A549 (cell line): ENCODE measurements around the gene ELL2. TPM values are rescaled to one million over a fixed set of nuclear protein-coding genes. Genes with fewer than 3 reads are reported as not detected.

ENCODE experiments used
- ATAC-seq, 2 experiments: fragments of 200-7000 bp in 1 of 2; fragments of >200 bp in 1 of 2; cut with Nextera tagmentation in 1 of 2; cut with Tn5 transposase in 1 of 2; 3 replicates each; pipeline versions ENCODE4 v1.8.0 to v1.9.1; 2018 to 2020; ENCODE audit warnings: mild to moderate bottlenecking in 1 of 2, moderate library complexity in 1 of 2
- CTCF ChIA-PET: fragments of 300-600 bp; sonication (Branson Sonifier 250); formaldehyde crosslinking; extraction: SDS; loops from one replicate; lab custom pipeline; 2021; ENCODE audit warnings: antibody characterized with exemption, inconsistent platforms; lab: Yijun Ruan, JAX
- POLR2A ChIA-PET: fragments of 350-600 bp; formaldehyde crosslinking; extraction: SDS; loops from one replicate; lab custom pipeline; 2021; ENCODE audit warnings: antibody characterized with exemption, inconsistent platforms; lab: Yijun Ruan, JAX
- DNase-seq, 2 experiments: peaks; one replicate each; pipeline versions ENCODE4 v3.0.0 to v3.0.0-alpha.2; 2011 to 2016; ENCODE audit warnings: low read depth in 1 of 2, low spot score in 1 of 2
- FAIRE-seq: peaks from 2 replicates; lab custom pipeline; 2011; peaks lifted over from hg19 to GRCh38; lab: Jason Lieb, UNC
- H3K27ac ChIP-seq, 2 experiments: fragments of >200 bp; sonication (Bioruptor Twin); formaldehyde crosslinking; 3 replicates each; pipeline ENCODE4 v1.5.1; 2016 to 2017
- H3K4me1 ChIP-seq: fragments of >200 bp; sonication (Bioruptor Twin); formaldehyde crosslinking; 3 replicates; pipeline ENCODE4 v1.6.1; 2016
- H3K4me2 ChIP-seq: fragments of >200 bp; sonication (Bioruptor Twin); formaldehyde crosslinking; 3 replicates; pipeline ENCODE4 v1.6.1; 2016
- H3K4me3 ChIP-seq: fragments of >200 bp; sonication (Bioruptor Twin); formaldehyde crosslinking; 3 replicates; pipeline ENCODE4 v1.5.1; 2016
- H3K9me3 ChIP-seq: fragments of >200 bp; sonication (Bioruptor Twin); formaldehyde crosslinking; 3 replicates; pipeline ENCODE4 v1.6.1; 2016
- EHF ChIP-seq: fragments of 250-450 bp; sonication (Bioruptor Pico); IDR thresholded peaks from 2 replicates; pipeline ENCODE4 v1.5.0; 2020; ENCODE audit warnings: mild to moderate bottlenecking
- FOSB ChIP-seq: fragments of 250-450 bp; sonication (Bioruptor Pico); IDR thresholded peaks from 2 replicates; pipeline ENCODE4 v1.5.0; 2020; ENCODE audit warnings: mild to moderate bottlenecking, moderate library complexity
- FOXS1 ChIP-seq: fragments of 250-450 bp; sonication (Bioruptor Pico); IDR thresholded peaks from 2 replicates; pipeline ENCODE4 v1.5.0; 2020; ENCODE audit warnings: mild to moderate bottlenecking, moderate library complexity
- GATA3 ChIP-seq: IDR thresholded peaks from 2 replicates; pipeline ENCODE4 v1.6.1; 2012; ENCODE audit warnings: borderline replicate concordance
- KDM5A ChIP-seq: fragments of 200-600 bp; sonication (generic); IDR thresholded peaks from 2 replicates; pipeline ENCODE4 v1.6.1; 2016; ENCODE audit warnings: antibody characterized with exemption, mild to moderate bottlenecking
- MAFK ChIP-seq: fragments of 450-650 bp; IDR thresholded peaks from 2 replicates; pipeline ENCODE4 v1.6.1; 2014; ENCODE audit not compliant: partially characterized antibody
- MAZ ChIP-seq: fragments of 150-350 bp; IDR thresholded peaks from 2 replicates; pipeline ENCODE4 v1.6.1; 2014; ENCODE audit warnings: antibody characterized with exemption, low read depth, low read length, borderline replicate concordance
- POLR2A ChIP-seq: IDR thresholded peaks from 2 replicates; pipeline ENCODE4 v1.6.1; 2012; ENCODE audit warnings: mild to moderate bottlenecking, low read length
- RAD21 ChIP-seq, 2 experiments: fragments of >200 bp in 1 of 2; sonication (Bioruptor Twin) in 1 of 2; formaldehyde crosslinking in 1 of 2; IDR thresholded peaks in 1 of 2; conservative IDR thresholded peaks in 1 of 2; 2 replicates in 1 of 2; 3 replicates in 1 of 2; pipeline ENCODE4 v1.6.1; 2012 to 2018; ENCODE audit warnings: inconsistent platforms in 1 of 2
- RARB ChIP-seq: fragments of 250-450 bp; sonication (Bioruptor Pico); IDR thresholded peaks from 2 replicates; pipeline ENCODE4 v1.8.0; 2021; ENCODE audit warnings: mild to moderate bottlenecking, moderate library complexity
- RCOR1 ChIP-seq: fragments of 150-350 bp; IDR thresholded peaks from 2 replicates; pipeline ENCODE4 v1.6.1; 2014; ENCODE audit warnings: antibody characterized with exemption, low read length, low read depth
- SMC3 ChIP-seq: fragments of >200 bp; sonication (Bioruptor Twin); formaldehyde crosslinking; IDR thresholded peaks from 3 replicates; pipeline ENCODE4 v1.6.1; 2018; ENCODE audit warnings: inconsistent platforms
- SREBF2 ChIP-seq: fragments of 450-650 bp; IDR thresholded peaks from 2 replicates; pipeline ENCODE4 v1.6.1; 2014; ENCODE audit warnings: mild to moderate bottlenecking, moderate library complexity
- ZFP36 ChIP-seq: fragments of 450-650 bp; IDR thresholded peaks from 2 replicates; pipeline ENCODE4 v1.6.1; 2014; ENCODE audit warnings: borderline replicate concordance; ENCODE audit not compliant: partially characterized antibody
- WGBS: methylation state at CpG from one replicate; pipeline ENCODE4 v1.1.6; 2017; ENCODE audit errors: missing lambda C conversion rate; 5-methylcytosine and 5-hydroxymethylcytosine counted together
- polyA plus RNA-seq, 4 experiments: library from polyadenylated mRNA; depleted of rRNA in 3 of 4; stranded (reverse); fragments of >200 nt; fragmentation: RNase III in 1 of 4; extraction: RNeasy Plus Mini Kit Qiagen cat#74134 plus additional on column Dnase treatment in 1 of 4; gene quantifications; 2 replicates in 3 of 4; 3 replicates in 1 of 4; pipeline ENCODE4 v1.2.3, GENCODE V29; 2011 to 2017
- TF ChIP-seq, protein P1 (sequence below): fragments of 200-600 bp; sonication (generic); IDR thresholded peaks from 2 replicates; pipeline ENCODE4 v1.6.1; 2016; ENCODE audit warnings: antibody characterized with exemption, mild to moderate bottlenecking, moderate library complexity
- TF ChIP-seq, protein P2 (sequence below): IDR thresholded peaks from 2 replicates; pipeline ENCODE4 v1.6.1; 2012

ELL2 gene
- polyA plus RNA-seq, 2 of the 4 experiments (the other 2 are of a cell fraction): 11.8 to 24.2 TPM

DNA sequence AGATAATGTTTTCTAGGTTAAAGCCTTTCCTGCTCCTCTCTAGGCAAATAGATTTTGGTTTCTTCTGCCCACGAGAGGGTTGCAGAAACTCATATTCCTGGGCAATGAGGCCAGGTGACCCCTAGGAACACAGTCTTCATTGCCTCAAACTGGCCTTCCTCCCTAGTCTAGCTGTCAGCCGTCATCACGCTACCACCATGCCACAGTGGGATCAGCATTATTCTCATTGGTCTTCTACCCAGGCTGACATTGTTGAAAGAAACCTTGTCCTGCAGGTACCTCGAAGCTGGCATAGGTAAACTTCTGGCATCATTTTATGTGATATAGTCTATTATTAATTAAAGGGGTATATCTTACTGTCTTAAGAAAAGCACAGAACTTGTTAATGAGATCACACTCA lies 51.1 kb downstream of the ELL2 start:
- POLR2A ChIA-PET: no interaction called here
- no peak overlapping the region for H3K4me2 ChIP-seq
- CTCF ChIA-PET: interaction anchor here (0.6 kb wide), 1 partner anchor 849 kb away, joined by 3 read pairs; no protein-coding TSS in a partner anchor
- no peaks in the 10 kb centered on the region for H3K9me3 ChIP-seq
- H3K4me1 ChIP-seq: peaks cover 6% of the 10 kb centered on the region; the same call in 1 of the 3 replicates
- no peak for DNase-seq
- no peak for TF ChIP-seq MAZ
- no peak for TF ChIP-seq RARB
- TF ChIP-seq MAFK: no peak
- no peak for TF ChIP-seq FOSB (CRISPR knock-in tag)
- TF ChIP-seq SREBF2: no peak
- TF ChIP-seq, all 56 proteins: peak for 0
- H3K27ac ChIP-seq: no peak overlapping the region
- 89% methylated on average over 4 of the region's 4 CpGs for WGBS
- ATAC-seq: no peak
- no peak overlapping the region for H3K4me3 ChIP-seq
- FAIRE-seq: no peak

DNA sequence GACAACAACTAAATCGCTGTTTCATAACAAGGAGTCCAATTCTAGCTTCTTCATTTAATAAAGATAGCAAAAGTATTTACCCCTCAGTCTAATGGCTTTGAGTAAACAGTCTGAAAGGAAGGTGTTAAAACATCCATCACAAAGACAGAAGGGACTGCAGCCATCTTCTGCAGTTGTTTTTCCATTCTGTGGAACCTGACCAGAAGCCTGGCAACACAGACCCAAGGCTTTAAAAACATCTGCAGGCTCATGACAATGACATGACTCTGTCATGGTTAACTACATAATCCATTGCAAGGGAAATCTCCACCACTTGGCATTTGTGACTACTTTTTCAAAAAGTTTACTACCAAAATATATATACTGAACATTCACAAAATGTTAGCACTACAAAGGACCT lies 51.9 kb downstream of the ELL2 start:
- ChIA-PET POLR2A (no interaction called here), CTCF (no interaction called here)
- ATAC-seq (no peak), DNase-seq (no peak), FAIRE-seq (no peak)
- Histone ChIP-seq H3K4me1 (peaks cover 6% of the 10 kb centered on the region; the same call in 1 of the 3 replicates), H3K4me2 (no peak overlapping the region), H3K9me3 (no peaks in the 10 kb centered on the region), H3K27ac (no peak overlapping the region), H3K4me3 (no peak overlapping the region)
- WGBS: 100% methylated on average over 1 of the region's 1 CpG
- TF ChIP-seq, protein P1, sequence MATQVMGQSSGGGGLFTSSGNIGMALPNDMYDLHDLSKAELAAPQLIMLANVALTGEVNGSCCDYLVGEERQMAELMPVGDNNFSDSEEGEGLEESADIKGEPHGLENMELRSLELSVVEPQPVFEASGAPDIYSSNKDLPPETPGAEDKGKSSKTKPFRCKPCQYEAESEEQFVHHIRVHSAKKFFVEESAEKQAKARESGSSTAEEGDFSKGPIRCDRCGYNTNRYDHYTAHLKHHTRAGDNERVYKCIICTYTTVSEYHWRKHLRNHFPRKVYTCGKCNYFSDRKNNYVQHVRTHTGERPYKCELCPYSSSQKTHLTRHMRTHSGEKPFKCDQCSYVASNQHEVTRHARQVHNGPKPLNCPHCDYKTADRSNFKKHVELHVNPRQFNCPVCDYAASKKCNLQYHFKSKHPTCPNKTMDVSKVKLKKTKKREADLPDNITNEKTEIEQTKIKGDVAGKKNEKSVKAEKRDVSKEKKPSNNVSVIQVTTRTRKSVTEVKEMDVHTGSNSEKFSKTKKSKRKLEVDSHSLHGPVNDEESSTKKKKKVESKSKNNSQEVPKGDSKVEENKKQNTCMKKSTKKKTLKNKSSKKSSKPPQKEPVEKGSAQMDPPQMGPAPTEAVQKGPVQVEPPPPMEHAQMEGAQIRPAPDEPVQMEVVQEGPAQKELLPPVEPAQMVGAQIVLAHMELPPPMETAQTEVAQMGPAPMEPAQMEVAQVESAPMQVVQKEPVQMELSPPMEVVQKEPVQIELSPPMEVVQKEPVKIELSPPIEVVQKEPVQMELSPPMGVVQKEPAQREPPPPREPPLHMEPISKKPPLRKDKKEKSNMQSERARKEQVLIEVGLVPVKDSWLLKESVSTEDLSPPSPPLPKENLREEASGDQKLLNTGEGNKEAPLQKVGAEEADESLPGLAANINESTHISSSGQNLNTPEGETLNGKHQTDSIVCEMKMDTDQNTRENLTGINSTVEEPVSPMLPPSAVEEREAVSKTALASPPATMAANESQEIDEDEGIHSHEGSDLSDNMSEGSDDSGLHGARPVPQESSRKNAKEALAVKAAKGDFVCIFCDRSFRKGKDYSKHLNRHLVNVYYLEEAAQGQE: no peak

DNA sequence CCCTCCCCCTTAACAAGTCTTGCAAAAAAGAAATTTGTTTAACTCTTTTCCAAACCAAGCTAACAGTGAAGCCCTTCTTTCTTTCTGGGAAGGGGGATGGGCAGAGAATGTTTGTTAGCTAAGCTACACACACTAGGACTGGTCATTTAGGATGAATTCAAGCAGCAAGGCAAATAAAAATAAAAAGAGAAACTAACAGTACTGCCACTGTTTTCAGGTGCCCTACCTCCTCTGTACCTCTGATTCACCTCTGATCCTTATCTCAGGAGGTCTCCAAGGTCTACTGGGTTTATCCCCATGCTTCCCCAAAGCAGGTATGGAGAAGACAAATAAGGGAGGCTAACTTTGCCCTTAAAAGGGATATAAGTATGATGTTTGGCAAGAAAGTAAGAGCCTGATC lies 52.9 kb downstream of the ELL2 start:
- FAIRE-seq (no peak), DNase-seq (no peak), ATAC-seq (no peak)
- TF ChIP-seq POLR2A (no peak), FOXS1 (CRISPR knock-in tag) (no peak), GATA3 (no peak), MAFK (no peak), SMC3 (no peak), KDM5A (no peak), RAD21 (conservative IDR thresholded peaks at IDR 0.05 in 1 of 2, IDR thresholded peaks at IDR 0.05 in 1 of 2) (no peak), RCOR1 (no peak), ZFP36 (no peak), EHF (CRISPR knock-in tag) (no peak)
- ChIA-PET CTCF (interaction anchor here (1.5 kb wide), 1 partner anchor 19 kb away, joined by 5 read pairs; no protein-coding TSS in a partner anchor), POLR2A (no interaction called here)
- Histone ChIP-seq H3K27ac (no peak overlapping the region), H3K9me3 (no peaks in the 10 kb centered on the region), H3K4me2 (no peak overlapping the region), H3K4me3 (no peak overlapping the region), H3K4me1 (peaks cover 6% of the 10 kb centered on the region; the same call in 1 of the 3 replicates)

DNA sequence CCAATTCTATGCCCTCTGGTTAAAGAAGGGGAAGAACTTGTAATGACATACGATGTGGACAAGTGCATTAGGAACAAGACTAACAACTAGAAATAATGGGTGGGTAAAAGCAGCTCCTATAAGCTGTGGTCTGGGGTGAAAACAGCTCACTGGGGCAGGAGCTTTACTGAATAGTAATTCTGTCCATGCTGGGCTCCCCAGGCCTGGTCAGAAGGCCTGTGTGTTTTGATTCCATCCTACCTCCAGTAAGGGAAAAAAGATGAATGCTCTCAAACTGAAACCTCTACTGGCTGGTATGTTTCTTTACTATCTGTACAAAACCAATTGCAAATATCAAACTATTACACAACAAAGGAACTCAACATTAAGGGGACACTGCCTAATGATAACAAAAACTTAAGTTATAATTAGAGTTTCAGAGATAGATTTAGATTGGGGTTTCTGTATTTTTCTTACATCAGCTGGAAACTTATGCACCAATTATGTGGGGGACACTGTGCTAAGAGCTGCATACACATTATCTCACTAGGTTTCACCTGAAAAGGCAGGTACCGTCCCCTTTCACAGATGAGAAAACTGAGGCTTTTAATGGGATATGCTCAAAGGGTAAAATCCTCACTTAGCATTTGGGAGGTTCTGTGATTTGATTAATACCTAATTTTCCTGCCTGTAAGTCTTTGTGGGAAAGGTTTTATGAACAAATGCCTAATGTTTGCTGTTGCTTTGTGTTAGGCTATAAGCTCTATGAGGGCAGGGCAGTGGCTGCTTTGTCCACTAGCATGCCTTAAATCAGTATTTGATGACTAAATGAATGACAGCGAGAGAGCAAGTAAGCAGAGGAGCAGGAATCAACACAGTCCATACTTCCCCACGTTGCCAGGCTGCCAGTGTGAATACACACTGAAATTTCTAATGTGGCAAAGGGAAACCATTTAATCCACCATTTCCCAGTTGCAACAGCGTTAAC lies 53.6 kb downstream of the ELL2 start:
- FAIRE-seq (no peak), DNase-seq (no peak), ATAC-seq (no peak)
- Histone ChIP-seq H3K27ac (no peak overlapping the region), H3K4me3 (no peak overlapping the region), H3K4me1 (peaks cover 6% of the 10 kb centered on the region; the same call in 1 of the 3 replicates), H3K9me3 (no peaks in the 10 kb centered on the region), H3K4me2 (no peak overlapping the region)
- WGBS: 93% methylated on average over 5 of the region's 5 CpGs
- no peak for TF ChIP-seq KDM5A
- TF ChIP-seq, protein P2, sequence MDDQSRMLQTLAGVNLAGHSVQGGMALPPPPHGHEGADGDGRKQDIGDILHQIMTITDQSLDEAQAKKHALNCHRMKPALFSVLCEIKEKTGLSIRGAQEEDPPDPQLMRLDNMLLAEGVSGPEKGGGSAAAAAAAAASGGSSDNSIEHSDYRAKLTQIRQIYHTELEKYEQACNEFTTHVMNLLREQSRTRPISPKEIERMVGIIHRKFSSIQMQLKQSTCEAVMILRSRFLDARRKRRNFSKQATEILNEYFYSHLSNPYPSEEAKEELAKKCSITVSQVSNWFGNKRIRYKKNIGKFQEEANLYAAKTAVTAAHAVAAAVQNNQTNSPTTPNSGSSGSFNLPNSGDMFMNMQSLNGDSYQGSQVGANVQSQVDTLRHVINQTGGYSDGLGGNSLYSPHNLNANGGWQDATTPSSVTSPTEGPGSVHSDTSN: no peak
- ChIA-PET POLR2A (no interaction called here), CTCF (interaction anchor here (1.2 to 1.5 kb wide), 2 partner anchors 19 to 429 kb away, joined by 4 to 5 read pairs; no protein-coding TSS in a partner anchor)
